Activated CD4-positive, alpha-beta T cell treated with anti-CD3 and anti-CD28 coated beads for 36 hours (primary cell): Measurements from ENCODE around the gene WDHD1. TPM values are rescaled to one million over a fixed set of nuclear protein-coding genes. Genes with fewer than 3 reads are reported as not detected.

Experiments
- ATAC-seq: fragments of 200-7000 bp; cut with Tn5 transposase; one replicate; pipeline ENCODE4 v1.10.0; 2021; ENCODE audit warnings: mild to moderate bottlenecking, moderate library complexity
- CTCF ChIA-PET: fragments of 350-600 bp; sonication (Branson Sonifier 250); formaldehyde crosslinking; loops from one replicate; lab custom pipeline; 2021; ENCODE audit warnings: antibody characterized with exemption; lab: Charles Lee
- POLR2A ChIA-PET: fragments of 350-600 bp; sonication (Branson Sonifier 250); formaldehyde crosslinking; loops from one replicate; lab custom pipeline; 2021; ENCODE audit warnings: antibody characterized with exemption, inconsistent platforms; lab: Charles Lee
- DNase-seq: peaks from one replicate; pipeline ENCODE4 v3.0.0-alpha.2; 2020
- H3K27ac Mint-ChIP-seq: one replicate; pipeline ENCODE4 v1.8.0; 2021; ENCODE audit warnings: mixed read lengths
- H3K27me3 Mint-ChIP-seq: one replicate; pipeline ENCODE4 v1.8.0; 2021; ENCODE audit warnings: mixed read lengths
- H3K36me3 Mint-ChIP-seq: one replicate; pipeline ENCODE4 v1.8.0; 2021; ENCODE audit warnings: low read depth, mixed read lengths
- H3K4me1 Mint-ChIP-seq: one replicate; pipeline ENCODE4 v1.8.0; 2021; ENCODE audit warnings: mixed read lengths
- H3K4me3 Mint-ChIP-seq: one replicate; pipeline ENCODE4 v1.8.0; 2021; ENCODE audit warnings: mild to moderate bottlenecking, moderate library complexity, mixed read lengths
- H3K9me3 Mint-ChIP-seq: one replicate; pipeline ENCODE4 v1.8.0; 2021; ENCODE audit warnings: low read depth, mixed read lengths
- intact Hi-C, 2 experiments: fragments of 100-400 bp; cut with DNase I in 1 of 2; cut with micrococcal nuclease in 1 of 2; formaldehyde crosslinking; loops; one replicate each; pipeline versions ENCODE4 v1.14.2 to v1.15.1; 2022 to 2024; cut with DNase I, micrococcal nuclease
- total RNA-seq, 2 experiments: library from RNA; stranded (reverse); gene quantifications; one replicate each; pipeline ENCODE4 v1.2.3, GENCODE V29; 2021

The WDHD1 gene
- total RNA-seq, 2 experiments from 2014 or later = 64.4 to 71.1 TPM

DNA sequence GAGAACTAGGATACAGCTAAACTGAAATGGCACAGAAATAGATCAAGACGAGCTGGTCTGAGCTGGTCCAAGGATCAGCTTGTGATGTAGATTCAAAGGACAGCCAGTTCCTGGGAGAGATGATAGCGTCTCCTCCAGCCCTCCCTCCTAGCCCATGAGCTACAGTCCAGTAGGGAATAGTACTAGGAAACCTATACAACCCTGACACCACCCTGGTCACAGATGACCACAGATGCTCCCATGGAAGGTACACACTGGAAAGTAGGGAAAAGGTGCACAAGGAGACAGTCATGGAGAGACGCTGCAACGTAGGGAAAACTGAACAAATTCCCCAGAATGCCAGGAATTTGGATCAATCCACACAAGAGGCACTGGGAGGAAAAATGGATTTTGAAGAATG, 131.2 kb downstream of the WDHD1 start:
- CTCF ChIA-PET = interaction anchor here (0.7 to 0.8 kb wide), 2 partner anchors 91 to 456 kb away, joined by 3 read pairs; no protein-coding TSS in a partner anchor

DNA sequence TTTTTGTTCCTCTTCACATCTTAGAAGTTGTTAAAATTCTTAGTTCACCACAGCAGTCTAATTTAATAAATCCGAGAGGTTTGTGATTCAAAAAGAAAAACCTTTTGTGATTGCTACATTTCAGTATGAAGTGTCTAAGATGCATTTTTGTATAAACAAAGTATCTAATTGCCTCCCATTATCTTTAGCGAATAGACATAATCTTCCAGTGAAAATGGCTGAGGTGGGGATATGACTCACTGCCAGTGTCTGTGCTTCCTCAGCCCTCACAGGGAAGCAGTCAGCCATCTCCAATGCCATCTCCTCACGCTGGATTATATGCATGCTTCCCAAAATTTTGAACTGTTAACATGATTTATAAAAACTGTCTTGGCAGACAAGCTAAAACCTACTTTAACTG, 131.9 kb downstream of the WDHD1 start:
- H3K36me3 Mint-ChIP-seq = peaks cover 6% of the 10 kb centered on the region
- POLR2A ChIA-PET = no interaction called here
- no peak overlapping the region for H3K4me3 Mint-ChIP-seq
- CTCF ChIA-PET = interaction anchor here (0.8 kb wide), 1 partner anchor 90 kb away, joined by 3 read pairs; no protein-coding TSS in a partner anchor
- H3K9me3 Mint-ChIP-seq = no peaks in the 10 kb centered on the region
- peaks cover 50% of the 10 kb centered on the region for H3K4me1 Mint-ChIP-seq
- H3K27me3 Mint-ChIP-seq = no peaks in the 10 kb centered on the region
- intact Hi-C loops = no loop called here
- no peak overlapping the region for H3K27ac Mint-ChIP-seq
- no peak for ATAC-seq
- no peak for DNase-seq

More for the DNA sequence above, 131.2 kb downstream of the WDHD1 start:
- DNase-seq (no peak), ATAC-seq (no peak)
- no peak overlapping the region for H3K27ac Mint-ChIP-seq
- intact Hi-C loops = no loop called here
- peaks cover 11% of the 10 kb centered on the region for H3K36me3 Mint-ChIP-seq
- no peak overlapping the region for H3K4me3 Mint-ChIP-seq
- H3K27me3 Mint-ChIP-seq = no peaks in the 10 kb centered on the region
- peaks cover 53% of the 10 kb centered on the region for H3K4me1 Mint-ChIP-seq
- H3K9me3 Mint-ChIP-seq = no peaks in the 10 kb centered on the region
- POLR2A ChIA-PET = no interaction called here

DNA sequence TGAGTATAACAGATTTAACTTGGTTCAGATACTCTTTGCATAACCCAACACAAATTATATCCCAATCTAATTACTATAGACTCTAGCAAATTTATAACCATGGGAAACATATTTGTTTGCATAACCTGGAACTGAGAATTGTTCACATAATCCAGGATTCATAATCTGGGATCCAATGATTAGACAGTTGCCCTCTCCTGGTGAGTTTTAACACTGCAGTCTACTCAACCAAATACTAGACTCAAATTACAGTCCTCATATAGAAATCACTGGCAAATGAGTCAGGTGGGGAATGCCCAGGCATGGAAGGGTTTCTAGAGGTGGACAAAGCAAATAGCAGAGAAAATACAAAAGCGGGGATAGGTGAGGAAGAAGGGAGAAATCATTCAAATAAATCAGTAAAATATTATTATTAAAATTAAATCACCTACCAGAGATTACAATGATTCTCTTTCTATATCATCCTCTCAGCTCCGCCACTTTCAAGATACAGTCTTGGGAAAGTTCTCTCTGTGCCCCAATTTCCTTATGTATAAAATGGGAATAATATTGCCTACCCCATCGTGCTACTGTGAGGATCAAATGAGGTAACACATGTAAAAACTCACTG, 133.6 kb downstream of the WDHD1 start:
- intact Hi-C loops = loop anchor here (1.0 kb wide), 1 partner anchor 12 kb away; no protein-coding TSS in a partner anchor
- ChIA-PET CTCF (interaction anchor here (0.8 to 2.1 kb wide), 7 partner anchors 9 to 505 kb away, joined by 3 to 14 read pairs (median 4); partner anchors contain the start of gene GCH1), POLR2A (interaction anchor here (0.8 kb wide), 1 partner anchor 12 kb away, joined by 3 read pairs; no protein-coding TSS in a partner anchor)
- Mint-ChIP-seq H3K27me3 (no peaks in the 10 kb centered on the region), H3K4me1 (peaks cover 57% of the 10 kb centered on the region), H3K9me3 (no peaks in the 10 kb centered on the region), H3K4me3 (no peak overlapping the region), H3K27ac (peak overlapping the region; percentile 13), H3K36me3 (peaks cover 3% of the 10 kb centered on the region)
- peak; percentile 77 for ATAC-seq
- DNase-seq = peak; percentile 59

DNA sequence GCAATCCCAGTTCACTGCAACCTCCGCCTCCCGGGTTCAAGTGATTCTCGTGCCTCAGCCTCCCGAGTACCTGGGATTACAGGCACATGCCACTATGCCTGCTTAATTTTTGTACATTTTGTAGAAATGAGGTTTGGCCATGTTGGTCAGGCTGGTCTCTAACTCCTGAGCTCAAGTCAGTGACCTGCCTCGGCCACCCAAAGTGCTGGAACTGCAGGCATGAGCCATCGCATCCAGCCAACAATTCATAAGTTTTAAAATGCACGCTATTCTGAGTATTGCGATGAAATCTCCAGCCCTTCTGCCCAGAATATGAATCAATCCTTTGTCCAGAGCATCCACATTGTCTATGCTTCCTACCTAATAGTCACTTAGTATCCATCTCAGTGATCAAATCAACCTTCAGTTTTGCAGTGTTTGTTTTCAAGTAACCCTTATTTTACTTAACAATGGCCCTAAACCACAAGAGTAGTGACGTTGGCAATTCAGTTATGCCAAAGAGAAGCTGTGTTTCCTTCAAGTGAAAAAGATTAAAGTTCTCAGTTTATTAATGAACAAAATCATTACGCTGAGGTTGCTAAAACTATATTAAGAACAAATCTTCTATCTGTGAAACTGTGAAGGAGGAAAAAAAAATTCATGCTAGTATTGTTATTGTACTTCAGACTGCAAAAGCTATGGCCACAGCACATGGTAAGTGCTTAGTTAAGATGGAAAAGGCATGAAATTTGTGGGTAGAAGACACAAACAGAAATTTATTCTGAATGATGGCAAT, 135.2 kb downstream of the WDHD1 start:
- intact Hi-C loops = no loop called here
- H3K4me1 Mint-ChIP-seq = peaks cover 60% of the 10 kb centered on the region
- ChIA-PET POLR2A (no interaction called here), CTCF (interaction anchor here (0.6 to 8.9 kb wide), 5 partner anchors 9 to 328 kb away, joined by 3 to 42 read pairs (median 4); partner anchors contain the start of gene GCH1)
- H3K4me3 Mint-ChIP-seq = no peak overlapping the region
- no peaks in the 10 kb centered on the region for H3K9me3 Mint-ChIP-seq
- H3K27me3 Mint-ChIP-seq = no peaks in the 10 kb centered on the region
- no peak overlapping the region for H3K27ac Mint-ChIP-seq
- ATAC-seq (no peak), DNase-seq (no peak)
- no peaks in the 10 kb centered on the region for H3K36me3 Mint-ChIP-seq

DNA sequence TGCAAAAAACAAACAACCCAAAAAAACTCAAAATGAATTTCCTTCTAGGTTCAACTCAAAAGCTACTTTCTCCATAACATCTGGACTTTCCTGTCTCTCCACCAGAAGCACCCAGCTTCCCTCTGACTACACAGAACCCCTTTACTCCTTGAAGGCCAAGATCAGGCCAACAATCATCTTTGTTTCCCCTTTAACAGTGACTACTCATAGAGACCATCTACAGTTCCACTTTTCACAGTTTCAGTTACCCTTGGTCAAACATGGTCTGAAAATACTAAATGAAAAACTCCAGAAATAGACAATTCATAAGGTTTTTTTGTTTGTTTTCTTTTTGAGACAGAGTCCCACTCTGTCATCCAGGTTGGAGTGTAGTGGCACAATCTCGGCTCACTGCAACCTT, 136.1 kb downstream of the WDHD1 start:
- H3K36me3 Mint-ChIP-seq = no peaks in the 10 kb centered on the region

DNA sequence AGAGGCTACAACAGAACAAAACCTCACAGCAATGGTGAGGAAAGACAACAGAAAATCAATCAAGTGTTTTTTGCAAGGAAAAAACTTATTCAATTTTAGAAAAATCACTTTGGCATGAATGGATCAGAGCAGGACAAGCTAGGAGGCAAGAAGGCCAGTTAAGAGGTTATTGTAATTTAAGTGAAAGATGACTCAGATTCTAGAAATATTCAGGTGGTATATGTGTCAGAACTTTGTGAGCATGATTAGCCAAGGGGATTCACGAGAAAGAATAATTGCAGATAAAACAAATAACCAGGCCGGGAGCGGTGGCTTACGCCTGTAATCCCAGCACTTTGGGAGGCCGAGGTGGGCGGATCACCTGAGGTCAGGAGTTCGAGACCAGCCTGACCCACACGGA, 137.0 kb downstream of the WDHD1 start:
- intact Hi-C loops = no loop called here
- ATAC-seq = peak; percentile 50

More for the DNA sequence above, 136.1 kb downstream of the WDHD1 start:
- Mint-ChIP-seq H3K27me3 (no peaks in the 10 kb centered on the region), H3K9me3 (no peaks in the 10 kb centered on the region), H3K4me1 (peaks cover 57% of the 10 kb centered on the region), H3K27ac (no peak overlapping the region), H3K4me3 (no peak overlapping the region)
- CTCF ChIA-PET = interaction anchor here (0.6 to 8.9 kb wide), 7 partner anchors 9 to 327 kb away, joined by 3 to 42 read pairs (median 6); partner anchors contain the start of gene GCH1
- no peak for ATAC-seq
- intact Hi-C loops = no loop called here
- POLR2A ChIA-PET = interaction anchor here (0.7 kb wide), 1 partner anchor 12 kb away, joined by 3 read pairs; no protein-coding TSS in a partner anchor
- no peak for DNase-seq

More for the DNA sequence above, 137.0 kb downstream of the WDHD1 start:
- ChIA-PET POLR2A (interaction anchor here (0.7 kb wide), 1 partner anchor 13 kb away, joined by 3 read pairs; no protein-coding TSS in a partner anchor), CTCF (interaction anchor here (0.5 to 8.9 kb wide), 5 partner anchors 8 to 99 kb away, joined by 3 to 42 read pairs (median 6); partner anchors contain the start of gene GCH1)
- H3K4me1 Mint-ChIP-seq = peaks cover 53% of the 10 kb centered on the region
- H3K27ac Mint-ChIP-seq = peak overlapping the region; percentile 70
- no peak for DNase-seq
- no peak overlapping the region for H3K4me3 Mint-ChIP-seq
- H3K27me3 Mint-ChIP-seq = no peaks in the 10 kb centered on the region
- no peaks in the 10 kb centered on the region for H3K36me3 Mint-ChIP-seq
- H3K9me3 Mint-ChIP-seq = no peaks in the 10 kb centered on the region

Other genes with a start within 250 kb of the WDHD1 start
- gene GCH1, start 124.3 kb downstream of the WDHD1 start, total RNA-seq = 10 to 100 TPM; 28.1 to 36.4 TPM
- gene SOCS4, start 137 bp upstream of the WDHD1 start, total RNA-seq = 10 to 100 TPM; 18.4 to 21.3 TPM
- 100 to 1,000 TPM in 1 of 2 experiments, 10 to 100 TPM in 1; 98.6 to 180 TPM for gene MAPK1IP1L, start 24.5 kb upstream of the WDHD1 start, total RNA-seq
- 1 to 10 TPM; 6.5 to 7.8 TPM for gene LGALS3, start 102.2 kb upstream of the WDHD1 start, total RNA-seq
- 100 to 1,000 TPM in 1 of 2 experiments, 10 to 100 TPM in 1; 97.4 to 100 TPM for gene DLGAP5, start 164.5 kb upstream of the WDHD1 start, total RNA-seq
- gene FBXO34, start 244.3 kb upstream of the WDHD1 start, total RNA-seq = 10 to 100 TPM; 18.5 to 18.9 TPM